CD4-positive, alpha-beta memory T cell (primary cell): ENCODE data around the gene MUC5B. TPM values are rescaled to one million over a fixed set of nuclear protein-coding genes. Genes with fewer than 3 reads are reported as not detected.
"Not testable (repeated sequence)": the region's sequence is repeated elsewhere in the genome, so short reads cannot be mapped to it uniquely, and the experiment has no call there.

ENCODE experiments used
- CTCF ChIA-PET: fragments of 350-600 bp; sonication (Branson Sonifier 250); formaldehyde crosslinking; loops from one replicate; lab custom pipeline; 2021; ENCODE audit warnings: inconsistent platforms; ENCODE audit not compliant: partially characterized antibody; lab: Charles Lee
- POLR2A ChIA-PET: fragments of 350-600 bp; sonication (Branson Sonifier 250); formaldehyde crosslinking; loops from one replicate; lab custom pipeline; 2021; ENCODE audit not compliant: partially characterized antibody; lab: Charles Lee
- DNase-seq, 5 donors: peaks; one replicate each; pipeline versions ENCODE4 v3.0.0 to v3.0.0-alpha.2; 2020 to 2022; ENCODE audit warnings: mixed read lengths in 1 of 5
- H3K27ac ChIP-seq: one replicate; pipeline ENCODE4 v1.7.0; 2013; ENCODE audit warnings: low read depth, low read length
- H3K27me3 ChIP-seq: 2 replicates; pipeline ENCODE4 v1.7.0; 2013; ENCODE audit warnings: mild to moderate bottlenecking, low read length, moderate library complexity; ENCODE audit not compliant: insufficient read depth
- H3K36me3 ChIP-seq: 2 replicates; pipeline ENCODE4 v1.7.0; 2013; ENCODE audit warnings: mild to moderate bottlenecking, low read length, moderate library complexity; ENCODE audit not compliant: insufficient read depth
- H3K4me1 ChIP-seq: 2 replicates; pipeline ENCODE4 v1.7.0; 2013; ENCODE audit warnings: mild to moderate bottlenecking, low read length, moderate library complexity; ENCODE audit not compliant: insufficient read depth
- H3K4me3 ChIP-seq, 2 donors: one replicate each; pipeline ENCODE4 v1.7.0; 2013; ENCODE audit warnings: low read length in 2 of 2, mild to moderate bottlenecking in 1 of 2
- H3K9me3 ChIP-seq, 2 donors: one replicate each; pipeline ENCODE4 v1.7.0; 2013; ENCODE audit warnings: low read length in 2 of 2, control low read depth in 1 of 2; ENCODE audit not compliant: control insufficient read depth in 1 of 2
- H3K27ac Mint-ChIP-seq, 7 donors: one replicate each; pipeline ENCODE4 v1.8.0; 2020 to 2021; ENCODE audit warnings: mixed read lengths in 7 of 7, mild to moderate bottlenecking in 6 of 7, inconsistent platforms in 3 of 7, moderate library complexity in 3 of 7
- H3K27me3 Mint-ChIP-seq, 2 donors: one replicate each; pipeline ENCODE4 v1.8.0; 2020 to 2021; ENCODE audit warnings: mixed read lengths in 2 of 2
- H3K36me3 Mint-ChIP-seq, 2 donors: one replicate each; pipeline ENCODE4 v1.8.0; 2020 to 2021; ENCODE audit warnings: mixed read lengths in 2 of 2, inconsistent platforms in 1 of 2, mild to moderate bottlenecking in 1 of 2
- H3K4me1 Mint-ChIP-seq, 4 donors: one replicate each; pipeline ENCODE4 v1.8.0; 2020 to 2021; ENCODE audit warnings: mixed read lengths in 4 of 4, mild to moderate bottlenecking in 1 of 4
- H3K4me3 Mint-ChIP-seq, 8 donors: one replicate each; pipeline ENCODE4 v1.8.0; 2020 to 2021; ENCODE audit warnings: mixed read lengths in 8 of 8, mild to moderate bottlenecking in 7 of 8, moderate library complexity in 6 of 8, inconsistent platforms in 3 of 8
- H3K9me3 Mint-ChIP-seq, 8 donors: one replicate each; pipeline ENCODE4 v1.8.0; 2020 to 2021; ENCODE audit warnings: mixed read lengths in 8 of 8, mild to moderate bottlenecking in 5 of 8, inconsistent platforms in 3 of 8, moderate library complexity in 1 of 8
- intact Hi-C: fragments of 100-400 bp; cut with micrococcal nuclease; formaldehyde crosslinking; loops from one replicate; pipeline ENCODE4 v1.15.1; 2023
- polyA plus RNA-seq, 2 donors: library from polyadenylated mRNA; unstranded; fragments of 300-500 nt; fragmentation: Illumina TruSeq; gene quantifications; one replicate each; pipeline ENCODE4 v1.2.3, GENCODE V29; 2021
- total RNA-seq, 2 experiments: library from RNA; stranded (reverse); gene quantifications; one replicate each; pipeline ENCODE4 v1.2.3, GENCODE V29; 2021

Gene MUC5B
- total and polyA plus RNA-seq, 4 experiments from 2014 or later, result not detected

- Histone ChIP-seq H3K27ac (no peak overlapping the region), H3K36me3 (no peaks in the 10 kb centered on the region), H3K4me3 (no peak overlapping the region), H3K4me1 (peaks cover 4% of the 10 kb centered on the region), H3K27me3 (no peaks in the 10 kb centered on the region), H3K9me3 (no peaks in the 10 kb centered on the region)
- Mint-ChIP-seq H3K9me3 (no peaks in the 10 kb centered on the region), H3K27ac (no peak overlapping the region), H3K27me3 (no peaks in the 10 kb centered on the region), H3K4me3 (no peak overlapping the region), H3K36me3 (no peaks in the 10 kb centered on the region), H3K4me1 (no peaks in the 10 kb centered on the region)
- POLR2A ChIA-PET, result no interaction called here
- CTCF ChIA-PET, result no interaction called here
- no peak for DNase-seq
- intact Hi-C loops, result no loop called here
Measured at GRCh38 chr11:1181420-1181819, 41.4 kb upstream of the MUC5B start.

GRCh38 chr11:1181853-1182535 is 40.9 kb upstream of the MUC5B start:
- Histone ChIP-seq H3K4me1 (peaks cover 4% of the 10 kb centered on the region), H3K36me3 (no peaks in the 10 kb centered on the region), H3K27me3 (no peaks in the 10 kb centered on the region), H3K27ac (no peak overlapping the region), H3K4me3 (no peak overlapping the region), H3K9me3 (no peaks in the 10 kb centered on the region)
- no peaks in the 10 kb centered on the region for H3K36me3 Mint-ChIP-seq
- no peak overlapping the region for H3K27ac Mint-ChIP-seq
- peak in 1 of 5 donors; percentile 10 for DNase-seq
- no peak overlapping the region for H3K4me3 Mint-ChIP-seq
- no peaks in the 10 kb centered on the region for H3K4me1 Mint-ChIP-seq
- no peaks in the 10 kb centered on the region for H3K27me3 Mint-ChIP-seq
- CTCF ChIA-PET, result no interaction called here
- POLR2A ChIA-PET, result no interaction called here
- intact Hi-C loops, result no loop called here
- no peaks in the 10 kb centered on the region for H3K9me3 Mint-ChIP-seq

GRCh38 chr11:1184139-1184538 is 38.7 kb upstream of the MUC5B start:
- H3K27ac Mint-ChIP-seq, H3K4me3 Mint-ChIP-seq, intact Hi-C loops, H3K27me3 Mint-ChIP-seq, H3K4me1 ChIP-seq, CTCF ChIA-PET, H3K27me3 ChIP-seq, DNase-seq, POLR2A ChIA-PET, H3K9me3 ChIP-seq, H3K27ac ChIP-seq, H3K36me3 Mint-ChIP-seq, H3K4me1 Mint-ChIP-seq, H3K4me3 ChIP-seq, H3K9me3 Mint-ChIP-seq, H3K36me3 ChIP-seq: not testable (repeated sequence)

GRCh38 chr11:1188451-1189130 is 34.3 kb upstream of the MUC5B start:
- H3K9me3 Mint-ChIP-seq, H3K27ac Mint-ChIP-seq, CTCF ChIA-PET, H3K27me3 Mint-ChIP-seq, H3K36me3 ChIP-seq, H3K27ac ChIP-seq, intact Hi-C loops, POLR2A ChIA-PET, H3K4me3 ChIP-seq, H3K9me3 ChIP-seq, H3K4me1 Mint-ChIP-seq, H3K27me3 ChIP-seq, H3K36me3 Mint-ChIP-seq, DNase-seq, H3K4me3 Mint-ChIP-seq, H3K4me1 ChIP-seq: not testable (repeated sequence)

GRCh38 chr11:1189816-1190215 is 33.0 kb upstream of the MUC5B start:
- H3K4me3 ChIP-seq, H3K36me3 ChIP-seq, H3K27ac Mint-ChIP-seq, H3K4me1 Mint-ChIP-seq, H3K27me3 ChIP-seq, H3K9me3 ChIP-seq, H3K9me3 Mint-ChIP-seq, H3K36me3 Mint-ChIP-seq, H3K4me3 Mint-ChIP-seq, H3K27ac ChIP-seq, H3K4me1 ChIP-seq, CTCF ChIA-PET, POLR2A ChIA-PET, H3K27me3 Mint-ChIP-seq, DNase-seq, intact Hi-C loops: not testable (repeated sequence)

GRCh38 chr11:1191786-1192470 is 30.9 kb upstream of the MUC5B start:
- H3K4me1 Mint-ChIP-seq, H3K27me3 Mint-ChIP-seq, H3K9me3 ChIP-seq, CTCF ChIA-PET, H3K27ac Mint-ChIP-seq, DNase-seq, H3K9me3 Mint-ChIP-seq, H3K36me3 Mint-ChIP-seq, H3K36me3 ChIP-seq, intact Hi-C loops, H3K27ac ChIP-seq, H3K4me3 Mint-ChIP-seq, H3K27me3 ChIP-seq, POLR2A ChIA-PET, H3K4me1 ChIP-seq, H3K4me3 ChIP-seq: not testable (repeated sequence)

GRCh38 chr11:1192741-1193325 is 30.0 kb upstream of the MUC5B start:
- no peaks in the 10 kb centered on the region for H3K27me3 ChIP-seq
- peaks cover 0 to 2% of the 10 kb centered on the region in 2 donors for H3K27me3 Mint-ChIP-seq
- H3K9me3 ChIP-seq, result no peaks in the 10 kb centered on the region
- no peak overlapping the region for H3K27ac ChIP-seq
- H3K4me1 ChIP-seq, result no peaks in the 10 kb centered on the region
- peaks cover 0 to 1% (median 0%) of the 10 kb centered on the region in 8 donors for H3K9me3 Mint-ChIP-seq
- no peaks in the 10 kb centered on the region for H3K36me3 ChIP-seq
- H3K27ac Mint-ChIP-seq, result no peak overlapping the region
- H3K36me3 Mint-ChIP-seq, result no peaks in the 10 kb centered on the region
- no peak for DNase-seq
- H3K4me3 Mint-ChIP-seq, result no peak overlapping the region
- intact Hi-C loops, result no loop called here
- ChIA-PET CTCF (no interaction called here), POLR2A (no interaction called here)
- H3K4me1 Mint-ChIP-seq, result no peaks in the 10 kb centered on the region
- no peak overlapping the region for H3K4me3 ChIP-seq
